ENCODE measurements around the gene ECHS1.

- TF ChIP-seq CTCF (IDR thresholded peaks at IDR 0.05), result no peak
- no peak for TF ChIP-seq EZH2phosphoT487 (IDR thresholded peaks at IDR 0.05)
Measured at GRCh38 chr10:133350283-133350949, 22.7 kb downstream of the ECHS1 start.
